Suppressor macrophage (primary cell): Measurements from ENCODE around the gene RNF149.
"Not testable (repeated sequence)": the region's sequence is repeated elsewhere in the genome, so short reads cannot be mapped to it uniquely, and the experiment has no call there.

Experiments
- DNase-seq, 4 experiments: peaks; one replicate each; pipeline ENCODE4 v3.0.0-alpha.2; 2020 to 2022

The RNF149 gene

GRCh38 chr2:101253703-101254450 lies 54.6 kb downstream of the RNF149 start:
- DNase-seq = peak in 2 of 4 experiments; percentile 15 to 22

DNA sequence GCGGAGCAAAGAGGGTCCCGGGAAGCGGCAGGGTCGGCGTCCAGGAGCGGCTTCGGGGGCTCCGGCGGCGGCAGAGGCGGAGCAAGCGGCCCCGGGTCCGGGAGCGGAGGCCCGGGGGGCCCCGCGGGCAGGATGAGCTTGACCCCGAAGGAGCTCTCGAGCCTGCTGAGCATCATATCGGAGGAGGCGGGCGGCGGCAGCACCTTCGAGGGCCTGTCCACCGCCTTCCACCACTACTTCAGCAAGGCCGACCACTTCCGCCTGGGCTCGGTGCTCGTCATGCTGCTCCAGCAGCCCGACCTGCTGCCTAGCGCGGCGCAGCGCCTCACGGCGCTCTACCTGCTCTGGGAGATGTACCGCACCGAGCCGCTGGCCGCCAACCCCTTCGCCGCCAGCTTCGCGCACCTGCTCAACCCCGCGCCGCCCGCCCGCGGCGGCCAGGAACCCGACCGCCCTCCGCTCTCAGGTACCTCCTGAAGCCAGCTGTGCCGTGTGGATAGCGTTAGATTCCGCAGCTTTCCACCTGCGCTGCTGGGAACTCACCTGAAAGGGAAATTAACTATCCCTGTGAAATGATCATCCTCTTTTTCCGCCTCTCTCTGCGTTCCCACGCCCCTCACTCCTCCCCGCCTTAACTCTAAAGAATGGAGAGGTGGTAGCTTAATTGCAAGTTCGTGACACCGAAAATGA lies 55.3 kb downstream of the RNF149 start:
- DNase-seq = peak; percentile 64 to 81 (median 79)

GRCh38 chr2:101252408-101253012 lies 56.0 kb downstream of the RNF149 start, which contains the start of gene CNOT11:
Gene CNOT11 (plus strand): TSS chr2:101252886. CDS start chr2:101252965, 79 bp downstream.
- peak; percentile 99 to 100 (median 100) for DNase-seq

DNA sequence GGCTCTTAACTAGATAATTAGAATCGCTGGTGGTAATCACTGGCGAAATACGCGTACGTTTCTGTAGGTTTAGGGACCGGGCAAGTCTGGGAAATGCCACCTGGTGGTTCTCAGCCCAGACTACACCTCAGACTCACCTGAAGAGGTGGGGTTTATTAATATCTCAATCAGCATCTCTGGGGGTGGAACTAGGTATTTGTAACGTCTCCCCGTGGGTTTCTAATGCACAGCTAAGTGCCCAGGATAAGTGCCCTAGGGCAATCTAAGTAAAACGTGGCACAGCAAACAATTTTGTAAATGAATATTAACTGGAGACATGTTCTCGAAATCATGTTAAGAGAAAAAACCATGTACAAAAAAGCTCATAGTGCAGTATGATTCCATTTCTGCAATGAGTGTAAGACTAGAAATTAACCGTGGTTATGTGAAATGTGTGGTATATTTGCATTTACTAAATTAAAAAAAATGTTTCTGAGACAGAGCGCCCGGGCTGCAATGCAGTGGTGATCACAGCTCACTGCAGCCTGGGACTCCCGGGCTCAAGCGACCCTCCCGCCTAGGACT lies 56.6 kb downstream of the RNF149 start:
- no peak for DNase-seq

GRCh38 chr2:101251246-101251781 lies 57.2 kb downstream of the RNF149 start:
- not testable (repeated sequence) for DNase-seq

GRCh38 chr2:101249826-101250225 lies 58.7 kb downstream of the RNF149 start:
- DNase-seq = no peak

DNA sequence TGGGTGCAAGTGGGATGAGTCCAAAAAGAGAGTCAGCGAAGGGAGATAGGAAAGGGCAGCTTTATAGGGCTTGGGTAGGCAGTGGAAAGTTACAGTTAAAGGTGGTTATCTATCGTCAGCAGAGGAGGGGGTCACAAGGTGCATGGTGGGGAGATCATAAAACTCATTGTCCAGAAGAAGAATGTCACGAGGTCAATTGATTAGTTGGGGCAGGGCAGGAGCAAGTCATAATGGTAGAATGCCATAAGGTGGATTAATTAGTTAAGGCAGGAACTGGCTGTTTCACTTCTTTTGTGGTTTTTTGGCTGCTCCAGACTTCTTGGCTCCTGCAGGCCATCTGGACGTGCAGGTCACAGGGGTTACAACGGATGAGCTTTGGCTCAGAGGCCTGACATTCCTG lies 59.7 kb downstream of the RNF149 start:
- not testable (repeated sequence) for DNase-seq

DNA sequence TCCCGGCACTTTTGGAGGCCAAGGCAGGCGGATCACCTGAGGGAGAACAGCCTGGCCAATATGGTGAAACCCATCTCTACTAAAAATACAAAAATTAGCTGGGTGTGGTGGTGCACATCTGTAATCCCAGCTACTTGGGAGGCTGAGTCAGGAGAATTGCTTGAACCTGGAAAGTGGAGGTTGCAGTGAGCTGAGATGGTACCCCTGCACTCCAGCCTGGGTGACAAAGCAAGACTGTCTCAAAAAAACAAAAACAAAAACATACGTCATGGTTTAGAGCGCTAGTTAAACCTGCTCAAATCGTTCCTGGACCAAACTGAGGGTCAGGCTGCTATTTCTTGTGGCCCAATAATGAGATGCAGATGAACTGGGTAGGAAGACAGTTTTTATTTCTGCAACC lies 63.0 kb downstream of the RNF149 start:
- not testable (repeated sequence) for DNase-seq

DNA sequence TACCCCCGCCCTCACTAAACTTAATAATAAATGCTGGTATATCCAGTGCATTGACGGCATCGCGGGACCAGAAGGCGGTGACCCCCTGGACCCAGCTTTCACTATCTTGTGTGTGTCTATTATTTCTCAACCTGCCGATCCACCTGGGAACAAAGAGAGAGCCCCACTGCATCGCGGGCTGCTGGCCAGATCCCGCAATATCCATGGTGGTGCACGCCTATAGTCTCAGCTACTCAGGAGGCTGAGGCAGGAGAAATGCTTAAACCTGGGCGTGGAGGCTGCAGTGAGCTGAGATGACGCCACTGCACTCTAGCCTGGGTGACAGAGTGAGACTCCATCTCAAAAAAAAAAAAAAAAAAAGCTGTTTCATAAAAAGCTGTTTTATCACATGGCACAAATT lies 63.6 kb downstream of the RNF149 start:
- not testable (repeated sequence) for DNase-seq

GRCh38 chr2:101244373-101244772 lies 64.1 kb downstream of the RNF149 start:
- DNase-seq = not testable (repeated sequence)

- no peak for DNase-seq
Observed at GRCh38 chr2:101241158-101241557, 67.3 kb downstream of the RNF149 start.

DNA sequence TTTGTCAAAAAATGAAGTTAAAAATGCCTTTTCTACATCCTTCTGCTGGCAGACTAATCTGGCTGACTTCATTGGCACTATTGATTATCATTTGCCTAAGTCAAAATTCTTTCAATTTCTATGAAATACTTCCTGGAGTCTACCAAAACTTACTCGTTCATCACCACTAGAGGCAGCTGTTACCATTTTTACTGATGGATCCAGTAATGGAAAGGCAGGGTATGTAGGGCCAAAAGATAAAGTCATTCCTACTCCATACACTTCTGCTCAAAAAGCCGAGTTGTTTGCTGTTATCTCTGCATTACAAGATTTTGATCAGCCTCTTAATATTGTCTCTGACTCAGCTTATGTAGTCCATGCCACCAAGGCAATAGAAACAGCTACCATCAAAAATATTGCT lies 67.8 kb downstream of the RNF149 start:
- peak in 3 of 4 experiments; percentile 18 to 32 (median 24) for DNase-seq

DNA sequence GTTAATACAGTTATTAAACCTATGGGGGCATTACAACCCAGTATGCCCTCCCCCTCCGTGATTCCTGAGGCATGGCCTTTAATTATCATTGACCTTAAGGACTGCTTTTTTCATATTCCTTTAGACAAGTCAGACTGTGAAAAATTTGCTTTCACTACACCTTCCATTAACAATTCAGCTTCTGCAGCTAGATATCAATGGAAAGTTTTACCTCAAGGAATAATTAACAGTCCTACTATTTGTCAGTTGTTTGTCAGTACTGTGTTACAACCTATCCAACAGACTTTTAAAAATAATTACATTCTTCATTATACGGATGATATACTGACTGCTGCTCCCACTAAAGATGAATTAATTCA lies 68.8 kb downstream of the RNF149 start:
- DNase-seq = not testable (repeated sequence)

GRCh38 chr2:101238930-101239759 lies 69.4 kb downstream of the RNF149 start:
- DNase-seq = peak; percentile 39 to 72 (median 56)

GRCh38 chr2:101237944-101238343 lies 70.6 kb downstream of the RNF149 start:
- peak in 3 of 4 experiments; percentile 17 to 24 (median 23) for DNase-seq

- not testable (repeated sequence) for DNase-seq
Observed at GRCh38 chr2:101235956-101236355, 72.5 kb downstream of the RNF149 start.

GRCh38 chr2:101234169-101234938 lies 74.1 kb downstream of the RNF149 start:
- no peak for DNase-seq

GRCh38 chr2:101232770-101233169 lies 75.7 kb downstream of the RNF149 start:
- DNase-seq = no peak

DNA sequence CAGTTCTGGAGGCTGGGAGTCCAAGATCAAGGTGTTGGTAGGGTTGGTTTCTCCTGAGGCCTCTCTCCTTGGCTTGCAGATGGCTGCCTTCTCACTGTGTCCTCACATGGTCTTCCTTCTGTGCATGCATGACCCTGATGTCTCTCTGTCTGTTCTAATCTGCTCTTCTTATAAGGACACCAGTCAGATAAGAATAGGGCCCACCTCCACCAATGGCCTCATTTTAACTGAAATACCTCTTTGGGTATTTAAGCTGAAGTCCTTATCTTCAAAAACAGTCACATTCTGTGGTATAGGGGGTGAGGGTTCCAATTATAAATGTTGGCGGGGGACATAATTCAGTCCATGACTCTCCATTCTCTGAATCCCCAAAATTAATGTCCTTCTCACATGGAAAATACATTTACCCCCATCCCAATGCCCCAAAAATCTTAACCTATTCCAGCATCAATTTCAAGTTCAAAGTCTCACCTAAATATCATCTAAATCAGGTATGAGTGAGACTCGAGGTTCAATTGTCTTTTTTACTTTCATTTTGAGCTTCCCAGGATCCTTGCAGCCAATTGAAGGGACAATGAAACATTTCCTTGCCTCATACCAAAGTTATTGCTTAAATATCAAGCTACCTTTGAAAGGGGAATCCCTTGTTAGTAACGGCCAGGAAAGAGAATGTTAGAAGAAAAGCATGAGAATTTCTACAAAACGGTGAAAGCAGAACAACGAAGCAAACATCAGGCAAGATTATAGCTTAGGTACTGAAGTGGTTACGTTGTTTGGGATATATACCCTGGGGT lies 76.4 kb downstream of the RNF149 start:
- no peak for DNase-seq

GRCh38 chr2:101231240-101231639 lies 77.3 kb downstream of the RNF149 start:
- no peak for DNase-seq
